Esophagus squamous epithelium (tissue), 4 donors: ENCODE measurements around the gene CNNM2.

ENCODE experiments used
- CTCF ChIP-seq, 6 experiments: fragments of 450-650 bp in 4 of 6; fragments of 200-600 bp in 2 of 6; sonication (generic) in 2 of 6; IDR thresholded peaks; one replicate each; pipeline ENCODE4 v1.5.1; 2016 to 2019; ENCODE audit warnings: antibody characterized with exemption in 6 of 6, mild to moderate bottlenecking in 4 of 6, moderate library complexity in 4 of 6
- POLR2A ChIP-seq, 4 donors: fragments of 450-650 bp; IDR thresholded peaks; one replicate each; pipeline ENCODE4 v1.6.1; 2017; ENCODE audit warnings: antibody characterized with exemption in 4 of 4, mild to moderate bottlenecking in 4 of 4, moderate library complexity in 3 of 4

GRCh38 chr10:102962267-102962666, 44.2 kb downstream of the CNNM2 start:
- TF ChIP-seq CTCF (IDR thresholded peaks at IDR 0.05) = no peak
- no peak for TF ChIP-seq POLR2A (IDR thresholded peaks at IDR 0.05)
